NCI-H2171 (cell line): ENCODE results near the gene RPL36AL.
A peak's percentile ranks its signal among the peaks of the same experiment; 100 is the strongest.
"Not testable (repeated sequence)": the region's sequence is repeated elsewhere in the genome, so short reads cannot be mapped to it uniquely, and the experiment has no call there.

Source experiments
- DNase-seq: peaks from one replicate; lab custom pipeline; 2025; lab: John Stamatoyannopoulos, UW

The RPL36AL gene

DNA sequence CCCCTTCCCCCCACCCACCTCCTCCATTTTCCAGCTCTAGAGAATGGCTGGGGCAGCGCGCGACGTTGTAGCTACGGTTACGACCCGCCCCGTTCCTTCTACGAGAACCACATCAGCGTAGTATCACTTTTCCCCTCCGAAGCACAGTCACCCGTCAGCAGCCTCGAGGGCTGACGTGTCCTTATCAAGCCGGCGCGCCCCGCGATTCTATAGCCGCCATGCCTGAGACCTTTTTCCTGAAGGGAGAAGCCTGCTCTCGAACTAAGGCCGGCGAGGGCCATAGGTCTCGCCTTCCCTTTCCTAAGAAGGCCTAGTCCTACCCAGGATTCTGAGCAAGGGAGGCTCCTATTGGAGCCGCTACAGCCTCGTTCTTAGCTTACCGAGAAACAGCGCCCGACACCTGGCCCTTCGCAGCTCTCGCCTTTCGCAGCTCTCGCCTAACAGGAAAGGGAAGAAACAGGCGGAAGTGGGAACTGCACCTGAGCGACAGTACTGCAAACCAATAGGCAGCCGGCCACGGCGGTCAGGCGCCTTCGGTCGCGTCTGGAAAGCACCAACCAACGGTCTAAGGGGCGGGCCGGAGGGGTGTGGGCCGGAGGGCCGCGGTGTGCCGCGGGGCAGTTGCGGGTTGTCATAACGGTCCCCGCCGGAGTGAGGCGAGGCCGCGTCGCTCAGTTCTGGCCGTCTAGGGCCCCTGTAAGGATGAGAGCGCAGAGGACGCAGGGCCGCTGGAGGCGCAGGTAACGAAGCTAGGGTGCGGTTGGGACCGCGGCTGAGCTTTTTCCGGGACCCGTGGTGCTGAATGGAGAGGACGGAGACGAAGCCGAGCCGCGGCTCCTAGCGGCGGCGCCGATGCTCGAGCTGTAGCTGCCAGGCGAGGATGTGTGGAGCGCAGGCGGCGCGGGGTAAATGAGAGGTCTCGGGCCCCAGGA, at the start of gene RPL36AL, which contains the start of gene MGAT2:
Gene RPL36AL (minus strand): TSS at position 445 of the 932 bp plus-strand sequence. CDS start 1,522 bp downstream, outside the sequence.
Gene MGAT2 (plus strand): TSS at position 618 of the 932 bp plus-strand sequence. CDS start 470 bp downstream, outside the sequence.
- peak; percentile 96 for DNase-seq

DNA sequence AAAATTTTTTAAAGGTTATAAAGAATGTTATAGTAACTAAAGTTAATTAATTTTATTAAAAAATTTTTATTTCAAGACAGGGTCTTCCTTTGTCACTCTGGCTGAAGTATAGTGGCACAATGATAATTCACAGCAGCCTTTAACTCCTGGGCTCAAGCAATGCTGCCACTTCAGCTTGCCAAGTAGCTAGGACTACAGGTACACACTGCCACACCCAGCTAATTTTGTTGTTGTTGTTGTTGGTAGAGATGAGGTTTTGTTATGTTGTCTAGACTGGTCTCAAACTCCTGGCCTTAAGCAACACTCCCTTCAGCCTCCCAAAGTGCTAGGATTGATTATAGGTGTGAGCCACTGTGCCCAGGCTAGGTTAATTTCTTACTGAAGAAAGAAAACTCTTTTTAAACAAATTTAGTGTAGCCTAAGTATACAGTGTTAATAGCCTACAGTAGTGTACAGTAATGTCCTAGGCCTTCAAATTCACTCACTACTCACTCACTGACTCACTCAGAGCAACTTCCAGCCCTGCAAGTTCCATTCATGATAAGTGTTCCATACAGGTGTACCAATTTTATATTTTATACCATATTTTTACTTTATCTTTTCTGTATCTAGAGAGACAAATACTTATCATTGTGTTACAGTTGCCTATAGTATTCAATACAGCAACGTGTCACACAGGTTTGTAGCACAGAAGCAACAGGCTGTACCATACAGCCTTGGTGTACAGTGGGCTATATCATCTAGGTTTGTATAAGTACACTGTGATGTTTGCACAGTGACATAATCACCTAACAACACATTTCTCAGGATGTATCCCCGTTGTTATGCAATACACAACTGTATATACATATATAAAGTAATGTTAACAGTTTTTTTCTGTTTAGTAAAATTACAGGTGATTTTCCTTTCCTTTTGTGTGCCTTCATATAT, 39.4 kb upstream of the RPL36AL start:
- no peak for DNase-seq

DNA sequence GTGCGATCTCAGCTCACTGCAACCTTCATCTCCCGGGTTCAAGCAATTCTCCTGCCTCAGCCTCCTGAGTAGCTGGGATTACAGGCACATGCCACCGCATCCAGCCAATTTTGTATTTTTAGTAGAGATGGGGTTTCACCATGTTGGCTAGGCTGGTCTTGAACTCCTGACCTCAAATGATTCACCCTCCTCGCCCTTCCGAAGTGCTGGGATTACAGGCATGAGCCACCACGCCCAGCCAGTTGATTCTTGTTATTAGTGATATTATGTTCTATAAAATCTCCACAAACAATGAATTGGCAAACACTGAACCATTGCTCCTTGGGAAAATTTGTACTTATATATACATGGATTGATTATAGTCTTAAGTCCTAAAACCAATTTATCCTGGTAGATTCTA, 37.1 kb upstream of the RPL36AL start:
- DNase-seq, result not testable (repeated sequence)

DNA sequence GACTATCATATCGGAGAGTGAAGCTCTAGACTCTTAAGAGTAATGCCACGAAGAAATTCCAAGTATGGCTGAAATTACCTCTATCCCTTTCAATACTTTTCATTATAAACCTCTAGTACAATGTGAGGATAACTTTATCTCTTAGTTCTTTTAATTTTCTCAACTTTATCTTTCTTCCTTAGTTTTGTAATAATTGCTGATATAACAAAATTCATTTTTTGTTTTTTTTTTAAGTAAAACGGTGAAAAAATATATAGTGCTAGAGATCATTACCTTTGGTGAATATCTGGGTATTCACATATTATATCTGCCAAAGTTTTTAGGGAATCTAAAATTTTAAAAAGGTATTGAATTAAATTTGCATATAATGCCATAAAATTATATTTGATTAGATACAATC, 34.1 kb upstream of the RPL36AL start:
- DNase-seq, result no peak

DNA sequence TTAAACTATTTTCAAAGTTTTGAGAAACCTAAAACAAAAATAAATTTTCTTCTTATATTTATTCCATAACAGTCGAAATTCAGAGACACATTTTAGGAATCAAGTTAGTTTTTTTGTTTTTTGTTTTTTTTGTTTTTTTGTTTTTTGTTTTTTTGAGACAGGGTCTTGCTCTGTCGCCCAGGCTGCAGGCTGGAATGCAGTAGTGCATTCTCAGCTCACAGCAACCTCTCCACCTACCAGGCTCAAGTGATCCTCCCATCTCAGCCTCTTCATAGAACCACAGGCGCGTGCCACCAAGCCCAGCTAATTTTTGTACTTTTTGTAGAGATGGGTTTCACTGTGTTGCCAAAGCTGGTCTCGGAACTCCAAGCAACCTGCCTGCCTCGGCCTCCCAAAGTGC, 33.1 kb upstream of the RPL36AL start:
- DNase-seq, result no peak

GRCh38 chr14:49642163-49642562, 21.7 kb upstream of the RPL36AL start:
- no peak for DNase-seq

DNA sequence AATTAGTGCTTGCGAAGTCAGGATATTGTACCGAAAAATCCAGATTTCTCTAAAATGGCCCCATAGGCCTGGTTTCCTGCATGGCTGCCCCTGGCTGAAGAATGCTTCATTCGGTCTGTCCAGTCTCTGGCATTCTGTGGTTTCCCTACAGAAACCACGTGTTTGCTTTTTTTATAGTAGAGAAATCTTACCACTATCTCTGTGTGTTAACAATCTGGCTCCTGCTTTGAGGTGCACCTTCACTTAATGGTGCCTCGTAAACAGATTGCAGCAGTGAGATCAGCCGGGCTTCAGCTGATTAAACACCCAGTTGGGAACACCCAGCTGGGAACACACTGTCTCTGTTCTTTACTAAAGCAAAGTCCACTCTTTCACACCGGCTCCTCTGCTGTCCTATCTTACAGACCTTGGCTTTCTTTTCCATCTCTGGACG, 21.3 kb upstream of the RPL36AL start:
- no peak for DNase-seq

GRCh38 chr14:49640540-49641417, 20.4 kb upstream of the RPL36AL start:
- no peak for DNase-seq

DNA sequence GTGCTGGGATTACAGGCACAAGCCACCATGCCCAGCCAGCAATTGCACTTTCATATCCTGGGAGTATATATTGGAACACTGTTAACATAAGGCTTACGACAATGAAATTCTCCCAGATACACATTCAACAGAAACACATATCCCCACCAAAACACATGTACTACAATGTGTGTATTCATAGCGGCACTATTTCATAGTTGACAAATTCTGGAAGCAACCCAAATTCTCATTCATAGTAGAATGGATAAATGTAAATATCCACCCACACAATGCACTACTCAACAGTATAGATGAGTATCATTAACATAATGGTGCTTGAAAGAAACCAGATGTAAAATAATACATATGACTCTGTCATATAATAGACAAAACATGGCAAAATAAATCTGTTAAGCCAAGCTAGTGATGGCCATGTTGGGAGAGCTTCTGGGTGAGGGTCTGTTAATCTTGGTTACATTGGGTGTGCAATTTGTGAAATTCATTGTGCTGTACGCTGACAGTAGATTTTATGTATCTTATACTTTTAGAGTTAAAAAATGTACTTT, 17.2 kb upstream of the RPL36AL start:
- DNase-seq, result no peak

- no peak for DNase-seq
These were observed 16.4 kb upstream of the RPL36AL start for GRCh38 chr14:49636866-49637265.

- DNase-seq, result peak; percentile 67
These were observed 14.3 kb upstream of the RPL36AL start, which contains the start of gene DNAAF2 for GRCh38 chr14:49634547-49635334. DNAAF2 (minus strand) TSS chr14:49635244; CDS start chr14:49635149, 95 bp downstream.

- peak; percentile 94 for DNase-seq
These were observed 13.5 kb upstream of the RPL36AL start for GRCh38 chr14:49633640-49634546.

DNA sequence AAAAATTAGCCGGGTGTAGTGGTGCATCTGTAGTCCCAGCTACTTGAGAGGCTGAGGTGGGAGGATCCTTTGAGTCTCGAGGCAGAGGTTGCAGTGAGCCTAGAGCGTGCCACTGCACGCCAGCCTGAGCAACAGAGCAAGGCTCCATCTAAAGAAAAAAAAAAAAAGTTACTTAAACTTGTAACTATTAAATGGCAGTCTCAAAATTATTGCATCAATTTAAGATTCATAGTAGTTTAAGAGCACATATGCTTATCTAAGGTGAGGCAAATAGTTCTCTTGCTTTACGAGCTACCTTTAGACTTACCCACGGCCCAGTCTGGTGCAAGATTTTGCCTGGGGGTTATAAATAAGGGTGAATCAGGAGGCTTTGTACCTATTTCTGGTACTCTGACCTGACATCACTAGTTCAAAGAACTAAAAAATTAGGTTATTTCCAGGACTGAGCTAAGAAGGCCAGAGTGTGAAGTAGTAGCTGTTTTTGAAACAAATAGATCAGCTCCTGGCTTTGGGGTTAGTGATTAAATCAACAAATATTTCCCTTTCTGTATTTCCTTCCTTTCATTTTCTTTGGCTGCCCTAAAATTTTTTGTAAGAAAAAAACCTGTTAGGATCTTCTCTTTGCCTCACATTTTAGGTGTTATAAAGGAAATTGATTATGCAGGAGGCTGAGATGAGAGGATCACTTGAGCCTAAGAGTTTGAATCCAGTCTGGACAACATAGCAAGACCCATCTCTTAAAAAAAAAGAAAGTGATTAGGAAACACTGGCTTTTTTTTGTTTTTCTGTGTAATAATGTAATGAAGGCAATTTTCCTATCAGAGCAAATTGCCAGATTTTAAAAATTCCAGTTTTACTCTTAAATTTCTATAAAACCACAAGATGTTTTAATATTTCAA, 3.8 kb upstream of the RPL36AL start:
- no peak for DNase-seq

- no peak for DNase-seq
These were observed 3.0 kb upstream of the RPL36AL start for GRCh38 chr14:49623387-49623786.

GRCh38 chr14:49622022-49622607, 1.7 kb upstream of the RPL36AL start:
- no peak for DNase-seq

GRCh38 chr14:49621114-49621881, 872 bp upstream of the RPL36AL start:
- DNase-seq, result peak; percentile 73

DNA sequence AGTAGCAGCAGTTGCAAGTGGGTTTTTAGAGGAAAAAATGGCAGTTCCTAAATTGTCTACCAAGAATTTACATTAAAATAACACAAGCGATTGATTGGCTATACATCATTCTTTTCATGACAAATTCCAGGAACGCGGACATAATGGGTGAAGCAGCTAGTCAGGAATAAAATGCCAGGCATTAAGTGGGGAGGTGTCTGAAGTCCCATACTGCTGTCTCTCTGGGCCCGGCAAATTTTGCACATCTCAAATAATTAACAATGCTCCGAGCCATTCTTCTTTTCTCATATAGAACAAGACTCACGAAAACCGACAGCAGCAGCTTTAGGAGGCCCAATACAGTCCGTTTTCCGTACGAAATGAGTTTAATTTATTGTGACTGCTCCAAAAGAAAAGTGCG, 696 bp downstream of the RPL36AL start:
- no peak for DNase-seq
